ENCODE data around the gene APIP.

APIP gene

GRCh38 chr11:34881900-34882299 is 34.3 kb downstream of the APIP start:
- no peak for DNase-seq

GRCh38 chr11:34877375-34877975 is 38.7 kb downstream of the APIP start:
- no peak for DNase-seq

DNA sequence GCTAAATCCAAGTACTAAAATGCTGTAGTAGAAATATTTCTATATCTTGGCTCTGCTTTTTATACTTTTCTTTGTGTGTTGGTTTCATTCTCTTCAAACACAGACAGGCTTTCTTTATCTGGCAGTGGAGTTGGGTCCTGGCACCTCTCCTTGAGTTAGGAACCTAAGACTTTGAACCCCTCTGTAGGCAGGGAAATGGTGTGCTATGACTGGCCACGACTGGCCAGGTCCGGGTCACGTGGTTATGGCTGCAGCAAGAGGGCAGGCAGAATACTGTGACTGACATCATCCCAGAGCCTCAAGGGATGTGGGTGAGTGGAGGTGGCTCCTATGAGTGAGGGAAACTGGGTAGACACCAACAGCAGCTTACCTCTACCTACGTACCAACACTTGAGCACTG is 42.0 kb downstream of the APIP start:
- DNase-seq, result no peak

DNA sequence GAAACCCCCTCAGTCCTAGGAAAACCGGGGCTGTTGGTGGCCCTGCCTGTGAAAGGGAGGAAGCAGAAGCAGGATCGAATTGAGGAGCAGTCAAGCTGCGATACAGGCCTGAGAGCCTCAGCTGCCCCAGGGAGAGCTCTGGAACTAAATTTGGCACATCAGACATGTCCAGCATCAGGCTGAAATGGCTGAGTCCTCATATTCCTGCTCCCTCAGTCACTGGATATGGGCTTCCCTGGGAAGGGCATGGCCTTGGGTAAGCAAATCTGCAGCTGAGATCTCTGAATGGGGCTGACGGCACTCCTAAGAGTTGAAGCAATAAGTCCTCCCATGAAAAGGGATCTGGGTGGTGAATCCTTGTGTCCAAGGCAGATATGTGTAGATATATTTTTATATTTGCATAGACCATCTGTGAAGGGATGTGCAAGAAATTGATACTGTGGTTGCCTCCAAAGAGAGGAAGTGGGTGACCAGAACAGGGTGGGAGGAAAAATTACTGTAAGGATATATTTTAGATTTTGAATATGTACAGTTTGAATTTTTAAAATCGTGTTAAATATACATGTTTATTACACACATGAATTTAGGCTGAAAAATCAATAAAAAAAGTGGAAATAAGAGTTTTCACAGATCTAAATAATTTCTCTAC is 45.5 kb downstream of the APIP start:
- no peak for DNase-seq

- no peak for DNase-seq
Measured at GRCh38 chr11:34869425-34869824, 46.8 kb downstream of the APIP start.

DNA sequence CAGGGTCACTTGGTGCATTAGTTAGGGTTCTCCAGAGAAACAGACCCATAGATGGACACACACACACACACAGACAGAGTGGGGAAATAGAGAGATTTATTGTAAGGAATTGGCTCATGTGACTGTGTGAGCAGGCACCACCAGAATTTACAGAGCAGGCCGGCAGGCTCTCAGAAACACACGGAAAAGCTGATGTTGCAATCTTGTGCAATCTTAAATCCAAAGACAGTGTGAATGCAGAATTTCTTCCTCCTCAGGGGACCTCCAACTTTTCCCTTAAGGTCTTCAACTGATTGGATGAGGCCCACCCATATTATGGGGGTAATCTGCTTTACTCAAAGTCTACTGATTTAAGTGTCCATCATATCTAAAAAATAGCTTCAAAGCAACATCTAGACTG is 49.8 kb downstream of the APIP start:
- no peak for DNase-seq

DNA sequence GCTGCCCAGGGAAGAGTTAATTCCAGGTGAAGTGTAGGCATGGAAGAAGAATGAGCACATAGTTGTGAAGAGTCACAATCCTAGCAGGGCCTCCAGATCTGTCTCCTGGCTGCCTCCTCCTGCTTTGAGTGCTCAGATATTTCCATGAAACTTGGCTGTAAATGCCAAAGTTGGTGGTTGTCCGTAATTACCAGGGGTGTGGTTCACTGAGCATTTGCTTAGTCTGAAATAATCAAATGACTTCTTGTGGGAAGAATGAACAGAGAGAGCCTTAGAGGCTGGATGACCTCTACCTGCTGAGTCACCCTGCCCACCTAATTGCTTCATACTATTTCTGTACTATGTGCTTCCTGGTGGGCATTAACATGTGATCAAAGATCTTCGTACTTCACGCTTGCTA is 50.9 kb downstream of the APIP start:
- DNase-seq, result no peak

DNA sequence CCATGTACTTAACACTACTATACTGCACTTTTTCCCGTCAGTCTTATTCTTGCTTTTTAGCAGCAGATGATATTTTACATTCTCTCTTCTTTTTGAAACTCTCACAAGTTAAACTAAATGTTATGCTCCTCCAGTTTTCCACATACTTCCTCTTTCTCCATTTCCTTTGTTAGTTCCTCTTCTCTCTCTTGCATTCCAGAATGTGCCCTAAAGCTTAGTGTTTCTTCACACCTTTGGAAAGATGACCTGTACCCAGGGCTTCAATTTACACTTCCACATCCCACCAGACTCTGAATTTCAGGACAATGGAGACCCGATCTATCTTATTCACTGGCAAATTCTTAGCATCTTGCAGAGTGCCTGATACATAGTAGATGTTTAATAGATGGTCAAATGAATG is 51.8 kb downstream of the APIP start:
- DNase-seq, result no peak

DNA sequence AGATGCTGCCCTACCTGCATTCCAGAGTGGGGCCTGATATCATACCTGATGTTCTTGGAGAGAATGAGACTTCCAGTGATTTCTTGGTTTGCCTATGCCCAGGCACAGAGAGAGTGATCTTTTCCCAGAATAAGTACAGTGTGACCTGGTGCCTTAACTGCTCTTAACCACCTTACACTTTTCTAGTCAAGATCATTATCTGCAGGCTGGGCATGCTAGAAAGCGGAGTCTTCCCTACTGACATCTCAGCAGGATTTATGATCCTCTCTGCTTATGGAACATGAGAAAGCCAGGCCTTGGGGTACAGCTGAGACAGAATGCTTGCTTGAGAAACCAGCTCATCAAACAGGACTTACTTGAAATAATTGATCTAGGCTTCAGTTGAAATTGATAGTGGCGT is 53.1 kb downstream of the APIP start:
- DNase-seq, result no peak

GRCh38 chr11:34860518-34860917 is 55.7 kb downstream of the APIP start:
- no peak for DNase-seq

- DNase-seq, result no peak
Measured at GRCh38 chr11:34860034-34860433, 56.1 kb downstream of the APIP start.

GRCh38 chr11:34859496-34859895 is 56.7 kb downstream of the APIP start:
- no peak for DNase-seq

- DNase-seq, result no peak
Measured at GRCh38 chr11:34857463-34857862, 58.7 kb downstream of the APIP start.

GRCh38 chr11:34856251-34856650 is 59.9 kb downstream of the APIP start:
- no peak for DNase-seq

DNA sequence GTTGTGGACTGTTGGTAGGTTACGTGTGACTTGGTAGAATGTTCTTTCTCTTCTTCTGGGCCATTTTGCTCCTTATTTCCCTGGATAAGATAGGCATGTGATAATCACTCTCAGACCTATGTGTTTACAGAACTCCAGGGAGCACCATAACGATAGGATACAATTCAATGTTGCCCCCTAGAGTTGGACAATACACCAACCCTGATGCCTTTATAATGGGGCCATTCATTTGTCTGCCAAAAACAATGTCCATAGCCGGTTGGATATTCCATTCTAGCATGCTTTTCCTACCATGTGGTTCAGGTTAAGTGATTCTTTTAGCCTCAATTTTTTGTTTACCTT is 60.5 kb downstream of the APIP start:
- DNase-seq, result no peak

DNA sequence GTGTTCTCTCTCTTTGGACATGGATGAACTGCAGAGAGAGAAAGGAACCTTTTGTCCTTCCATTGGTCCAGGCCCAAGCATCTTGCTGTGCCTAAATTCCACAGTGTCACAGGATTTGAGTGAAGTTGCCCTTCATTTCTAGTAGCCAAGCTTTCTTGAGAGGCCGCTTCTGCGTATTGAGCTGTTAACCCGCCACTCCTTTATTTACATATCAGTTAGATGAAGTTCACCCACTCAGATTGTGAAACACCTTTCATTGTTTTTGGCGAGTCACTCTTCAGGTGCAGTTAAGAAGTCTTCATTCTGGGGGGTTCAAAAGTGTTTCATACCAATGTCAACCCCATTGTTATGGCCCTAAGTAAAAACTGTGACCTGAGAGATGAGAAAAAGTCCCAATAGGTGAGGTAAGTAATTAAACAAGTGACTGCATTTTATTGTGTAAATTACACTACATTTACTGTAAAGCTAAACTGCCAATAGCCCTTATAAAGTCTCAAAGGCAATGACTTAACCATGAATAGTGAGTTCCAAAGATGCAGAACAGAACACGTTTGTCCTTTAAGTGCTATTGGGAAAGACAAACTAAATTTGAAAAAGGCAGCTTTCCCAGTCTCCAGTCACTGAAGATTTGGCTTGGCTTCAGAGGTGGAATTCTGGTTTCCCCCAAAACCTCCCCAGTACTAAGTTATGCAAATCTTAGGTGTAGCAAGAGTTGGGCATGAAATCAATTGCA is 61.0 kb downstream of the APIP start:
- no peak for DNase-seq

- DNase-seq, result no peak
Measured at GRCh38 chr11:34851916-34852315, 64.3 kb downstream of the APIP start.

- no peak for DNase-seq
Measured at GRCh38 chr11:34850334-34850733, 65.8 kb downstream of the APIP start.

- DNase-seq, result no peak
Measured at GRCh38 chr11:34846467-34846866, 69.7 kb downstream of the APIP start.

- no peak for DNase-seq
Measured at GRCh38 chr11:34844463-34845112, 71.6 kb downstream of the APIP start.

GRCh38 chr11:34843271-34843670 is 72.9 kb downstream of the APIP start:
- no peak for DNase-seq

- no peak for DNase-seq
Measured at GRCh38 chr11:34840736-34841386, 75.3 kb downstream of the APIP start.

GRCh38 chr11:34839969-34840368 is 76.2 kb downstream of the APIP start:
- no peak for DNase-seq
